Left ventricle myocardium inferior (tissue), 1 donor: ENCODE data around the gene FSIP1. TPM values are rescaled to one million over a fixed set of nuclear protein-coding genes. Genes with fewer than 3 reads are reported as not detected.

Experiments
- DNase-seq: peaks from one replicate; pipeline ENCODE4 v3.0.0-alpha.2; 2020
- H3K27ac ChIP-seq: fragments of 200-600 bp; replicated peaks from 2 replicates; pipeline ENCODE4 v1.8.0; 2021
- H3K27me3 ChIP-seq: fragments of 200-600 bp; 2 replicates; pipeline ENCODE4 v1.8.0; 2021; ENCODE audit warnings: low read depth
- H3K36me3 ChIP-seq: fragments of 200-600 bp; 2 replicates; pipeline ENCODE4 v1.8.0; 2021
- H3K4me1 ChIP-seq: fragments of 200-600 bp; 2 replicates; pipeline ENCODE4 v1.8.0; 2021
- H3K4me3 ChIP-seq: fragments of 200-600 bp; 2 replicates; pipeline ENCODE4 v1.8.0; 2021; ENCODE audit warnings: mild to moderate bottlenecking, moderate library complexity
- H3K9me3 ChIP-seq: fragments of 200-600 bp; replicated peaks from 2 replicates; pipeline ENCODE4 v1.8.0; 2021
- CTCF ChIP-seq: fragments of 200-600 bp; IDR thresholded peaks from 2 replicates; pipeline ENCODE4 v1.8.0; 2021; ENCODE audit warnings: antibody characterized with exemption, mild to moderate bottlenecking, borderline replicate concordance
- intact Hi-C: fragments of 100-400 bp; cut with micrococcal nuclease; formaldehyde crosslinking; loops from one replicate; pipeline ENCODE4 v1.11.0; 2022
- total RNA-seq: library from RNA; stranded (reverse); fragmentation: NEBNext Ultra II Directional; extraction: Animal tissue kit (Norgen Biotek cat#: 25700); gene quantifications from one replicate; pipeline ENCODE4 v1.2.1, GENCODE V29; 2021
- donor health status: DM: no; HTN: yes; CAD: no; lungs with severe emphysema.

Gene FSIP1
- total RNA-seq, 1 donor from 2014 or later: 1.2 TPM

- Histone ChIP-seq H3K27ac (no peak overlapping the region), H3K36me3 (peaks cover 43% of the 10 kb centered on the region), H3K27me3 (no peaks in the 10 kb centered on the region), H3K4me1 (peaks cover 3% of the 10 kb centered on the region), H3K4me3 (no peak overlapping the region), H3K9me3 (no peaks in the 10 kb centered on the region)
- DNase-seq: no peak
- intact Hi-C loops: loop anchor here (10.0 kb wide), 1 partner anchor 157 kb away; no protein-coding TSS in a partner anchor
- TF ChIP-seq CTCF: no peak
These were observed 184.9 kb downstream of the FSIP1 start for GRCh38 chr15:39597751-39598185.

GRCh38 chr15:39597336-39597735 is 185.3 kb downstream of the FSIP1 start:
- Histone ChIP-seq H3K27ac (no peak overlapping the region), H3K36me3 (peaks cover 47% of the 10 kb centered on the region), H3K4me3 (no peak overlapping the region), H3K4me1 (peaks cover 3% of the 10 kb centered on the region), H3K9me3 (no peaks in the 10 kb centered on the region), H3K27me3 (no peaks in the 10 kb centered on the region)
- no peak for DNase-seq
- intact Hi-C loops: loop anchor here (10.0 kb wide), 1 partner anchor 157 kb away; no protein-coding TSS in a partner anchor
- no peak for TF ChIP-seq CTCF

- Histone ChIP-seq H3K36me3 (peaks cover 55% of the 10 kb centered on the region), H3K27me3 (no peaks in the 10 kb centered on the region), H3K4me1 (peaks cover 3% of the 10 kb centered on the region), H3K9me3 (no peaks in the 10 kb centered on the region), H3K4me3 (no peak overlapping the region), H3K27ac (no peak overlapping the region)
- intact Hi-C loops: loop anchor here (10.0 kb wide), 1 partner anchor 158 kb away; no protein-coding TSS in a partner anchor
- TF ChIP-seq CTCF: no peak
- DNase-seq: no peak
These were observed 186.1 kb downstream of the FSIP1 start for GRCh38 chr15:39596358-39597051.

GRCh38 chr15:39595338-39596221 is 187.1 kb downstream of the FSIP1 start:
- no peak overlapping the region for H3K27ac ChIP-seq
- peaks cover 3% of the 10 kb centered on the region for H3K4me1 ChIP-seq
- no peak for TF ChIP-seq CTCF
- no peak for DNase-seq
- H3K9me3 ChIP-seq: no peaks in the 10 kb centered on the region
- H3K36me3 ChIP-seq: peaks cover 64% of the 10 kb centered on the region
- intact Hi-C loops: loop anchor here (10.0 kb wide), 1 partner anchor 159 kb away; no protein-coding TSS in a partner anchor
- H3K27me3 ChIP-seq: no peaks in the 10 kb centered on the region
- no peak overlapping the region for H3K4me3 ChIP-seq

- Histone ChIP-seq H3K27me3 (no peaks in the 10 kb centered on the region), H3K4me1 (peaks cover 3% of the 10 kb centered on the region), H3K4me3 (no peak overlapping the region), H3K9me3 (no peaks in the 10 kb centered on the region), H3K27ac (no peak overlapping the region), H3K36me3 (peaks cover 73% of the 10 kb centered on the region)
- intact Hi-C loops: loop anchor here (10.0 kb wide), 1 partner anchor 160 kb away; no protein-coding TSS in a partner anchor
- DNase-seq: no peak
- TF ChIP-seq CTCF: no peak
These were observed 187.9 kb downstream of the FSIP1 start for GRCh38 chr15:39594446-39595337.
